Measurements from ENCODE around the gene TPO. TPM values are rescaled to one million over a fixed set of nuclear protein-coding genes. Genes with fewer than 3 reads are reported as not detected.

TPO gene
- total RNA-seq, 1 donor from 2014 or later, result not detected

- peaks cover 0 to 18% (median 9%) of the 10 kb centered on the region in 3 donors for H3K27me3 ChIP-seq (ENCODE audit: control insufficient read depth in 3 of 3, insufficient read depth in 3 of 3, low read length in 3 of 3)
- H3K9ac ChIP-seq (ENCODE audit: low read depth in 1 of 3, low read length in 3 of 3), result no peak overlapping the region
- H3K9me3 ChIP-seq (ENCODE audit: control insufficient read depth in 3 of 3, low read length in 3 of 3), result no peaks in the 10 kb centered on the region
- no peaks in the 10 kb centered on the region for H3K36me3 ChIP-seq (ENCODE audit: control insufficient read depth in 3 of 3, insufficient read depth in 3 of 3, low read length in 3 of 3)
- H3K27ac ChIP-seq (ENCODE audit: low read depth, low read length), result no peak overlapping the region
- H3K4me3 ChIP-seq (ENCODE audit: low read length in 3 of 3), result no peak overlapping the region
- no peaks in the 10 kb centered on the region for H3K4me1 ChIP-seq (ENCODE audit: control insufficient read depth in 3 of 3, insufficient read depth in 3 of 3, low read length in 3 of 3)
Observed at GRCh38 chr2:1496359-1496821, 83.1 kb downstream of the TPO start.

GRCh38 chr2:1497122-1497611 is 83.9 kb downstream of the TPO start:
- no peak overlapping the region for H3K9ac ChIP-seq (ENCODE audit: low read depth in 1 of 3, low read length in 3 of 3)
- H3K9me3 ChIP-seq (ENCODE audit: control insufficient read depth in 3 of 3, low read length in 3 of 3), result no peaks in the 10 kb centered on the region
- H3K4me1 ChIP-seq (ENCODE audit: control insufficient read depth in 3 of 3, insufficient read depth in 3 of 3, low read length in 3 of 3), result no peaks in the 10 kb centered on the region
- H3K27me3 ChIP-seq (ENCODE audit: control insufficient read depth in 3 of 3, insufficient read depth in 3 of 3, low read length in 3 of 3), result peaks cover 0 to 18% (median 9%) of the 10 kb centered on the region in 3 donors
- no peak overlapping the region for H3K4me3 ChIP-seq (ENCODE audit: low read length in 3 of 3)
- no peak overlapping the region for H3K27ac ChIP-seq (ENCODE audit: low read depth, low read length)
- H3K36me3 ChIP-seq (ENCODE audit: control insufficient read depth in 3 of 3, insufficient read depth in 3 of 3, low read length in 3 of 3), result no peaks in the 10 kb centered on the region

GRCh38 chr2:1498176-1498575 is 84.9 kb downstream of the TPO start:
- Histone ChIP-seq H3K36me3 (ENCODE audit: control insufficient read depth in 3 of 3, insufficient read depth in 3 of 3, low read length in 3 of 3) (no peaks in the 10 kb centered on the region), H3K4me1 (ENCODE audit: control insufficient read depth in 3 of 3, insufficient read depth in 3 of 3, low read length in 3 of 3) (no peaks in the 10 kb centered on the region), H3K9ac (ENCODE audit: low read depth in 1 of 3, low read length in 3 of 3) (no peak overlapping the region)

GRCh38 chr2:1499033-1499795 is 86.0 kb downstream of the TPO start:
- H3K27ac ChIP-seq (ENCODE audit: low read depth, low read length), result no peak overlapping the region
- H3K9me3 ChIP-seq (ENCODE audit: control insufficient read depth in 3 of 3, low read length in 3 of 3), result no peaks in the 10 kb centered on the region
- peaks cover 0 to 22% (median 13%) of the 10 kb centered on the region in 3 donors for H3K27me3 ChIP-seq (ENCODE audit: control insufficient read depth in 3 of 3, insufficient read depth in 3 of 3, low read length in 3 of 3)
- peaks cover 0 to 2% (median 0%) of the 10 kb centered on the region in 3 donors for H3K4me1 ChIP-seq (ENCODE audit: control insufficient read depth in 3 of 3, insufficient read depth in 3 of 3, low read length in 3 of 3)
- H3K9ac ChIP-seq (ENCODE audit: low read depth in 1 of 3, low read length in 3 of 3), result no peak overlapping the region
- no peaks in the 10 kb centered on the region for H3K36me3 ChIP-seq (ENCODE audit: control insufficient read depth in 3 of 3, insufficient read depth in 3 of 3, low read length in 3 of 3)
- H3K4me3 ChIP-seq (ENCODE audit: low read length in 3 of 3), result no peak overlapping the region

More at GRCh38 chr2:1498176-1498575, 84.9 kb downstream of the TPO start:
- Histone ChIP-seq H3K27me3 (ENCODE audit: control insufficient read depth in 3 of 3, insufficient read depth in 3 of 3, low read length in 3 of 3) (peaks cover 0 to 18% (median 9%) of the 10 kb centered on the region in 3 donors), H3K27ac (ENCODE audit: low read depth, low read length) (no peak overlapping the region), H3K9me3 (ENCODE audit: control insufficient read depth in 3 of 3, low read length in 3 of 3) (no peaks in the 10 kb centered on the region), H3K4me3 (ENCODE audit: low read length in 3 of 3) (no peak overlapping the region)

GRCh38 chr2:1501038-1501851 is 88.0 kb downstream of the TPO start:
- Histone ChIP-seq H3K27me3 (ENCODE audit: control insufficient read depth in 3 of 3, insufficient read depth in 3 of 3, low read length in 3 of 3) (peaks cover 0 to 23% (median 10%) of the 10 kb centered on the region in 3 donors), H3K9ac (ENCODE audit: low read depth in 1 of 3, low read length in 3 of 3) (no peak overlapping the region), H3K4me3 (ENCODE audit: low read length in 3 of 3) (no peak overlapping the region), H3K9me3 (ENCODE audit: control insufficient read depth in 3 of 3, low read length in 3 of 3) (no peaks in the 10 kb centered on the region), H3K4me1 (ENCODE audit: control insufficient read depth in 3 of 3, insufficient read depth in 3 of 3, low read length in 3 of 3) (peaks cover 0 to 2% (median 0%) of the 10 kb centered on the region in 3 donors), H3K27ac (ENCODE audit: low read depth, low read length) (no peak overlapping the region), H3K36me3 (ENCODE audit: control insufficient read depth in 3 of 3, insufficient read depth in 3 of 3, low read length in 3 of 3) (no peaks in the 10 kb centered on the region)

GRCh38 chr2:1501991-1502390 is 88.7 kb downstream of the TPO start:
- no peak overlapping the region for H3K27ac ChIP-seq (ENCODE audit: low read depth, low read length)
- peaks cover 0 to 2% (median 0%) of the 10 kb centered on the region in 3 donors for H3K4me1 ChIP-seq (ENCODE audit: control insufficient read depth in 3 of 3, insufficient read depth in 3 of 3, low read length in 3 of 3)
- no peaks in the 10 kb centered on the region for H3K36me3 ChIP-seq (ENCODE audit: control insufficient read depth in 3 of 3, insufficient read depth in 3 of 3, low read length in 3 of 3)
- H3K4me3 ChIP-seq (ENCODE audit: low read length in 3 of 3), result no peak overlapping the region
- no peaks in the 10 kb centered on the region for H3K9me3 ChIP-seq (ENCODE audit: control insufficient read depth in 3 of 3, low read length in 3 of 3)
- H3K27me3 ChIP-seq (ENCODE audit: control insufficient read depth in 3 of 3, insufficient read depth in 3 of 3, low read length in 3 of 3), result peaks cover 0 to 19% (median 10%) of the 10 kb centered on the region in 3 donors
- H3K9ac ChIP-seq (ENCODE audit: low read depth in 1 of 3, low read length in 3 of 3), result no peak overlapping the region

GRCh38 chr2:1502891-1503304 is 89.6 kb downstream of the TPO start:
- no peak overlapping the region for H3K27ac ChIP-seq (ENCODE audit: low read depth, low read length)
- H3K27me3 ChIP-seq (ENCODE audit: control insufficient read depth in 3 of 3, insufficient read depth in 3 of 3, low read length in 3 of 3), result peaks cover 0 to 19% (median 10%) of the 10 kb centered on the region in 3 donors
- H3K9ac ChIP-seq (ENCODE audit: low read depth in 1 of 3, low read length in 3 of 3), result no peak overlapping the region
- H3K4me3 ChIP-seq (ENCODE audit: low read length in 3 of 3), result no peak overlapping the region
- H3K4me1 ChIP-seq (ENCODE audit: control insufficient read depth in 3 of 3, insufficient read depth in 3 of 3, low read length in 3 of 3), result peaks cover 0 to 2% (median 0%) of the 10 kb centered on the region in 3 donors
- H3K36me3 ChIP-seq (ENCODE audit: control insufficient read depth in 3 of 3, insufficient read depth in 3 of 3, low read length in 3 of 3), result no peaks in the 10 kb centered on the region
- H3K9me3 ChIP-seq (ENCODE audit: control insufficient read depth in 3 of 3, low read length in 3 of 3), result no peaks in the 10 kb centered on the region

GRCh38 chr2:1503471-1504310 is 90.4 kb downstream of the TPO start:
- Histone ChIP-seq H3K4me3 (ENCODE audit: low read length in 3 of 3) (no peak overlapping the region), H3K4me1 (ENCODE audit: control insufficient read depth in 3 of 3, insufficient read depth in 3 of 3, low read length in 3 of 3) (peaks cover 0 to 2% (median 0%) of the 10 kb centered on the region in 3 donors), H3K9me3 (ENCODE audit: control insufficient read depth in 3 of 3, low read length in 3 of 3) (no peaks in the 10 kb centered on the region), H3K9ac (ENCODE audit: low read depth in 1 of 3, low read length in 3 of 3) (no peak overlapping the region), H3K27ac (ENCODE audit: low read depth, low read length) (no peak overlapping the region), H3K36me3 (ENCODE audit: control insufficient read depth in 3 of 3, insufficient read depth in 3 of 3, low read length in 3 of 3) (no peaks in the 10 kb centered on the region), H3K27me3 (ENCODE audit: control insufficient read depth in 3 of 3, insufficient read depth in 3 of 3, low read length in 3 of 3) (peaks cover 0 to 19% (median 10%) of the 10 kb centered on the region in 3 donors)

GRCh38 chr2:1504311-1504750 is 91.1 kb downstream of the TPO start:
- peaks cover 0 to 2% (median 0%) of the 10 kb centered on the region in 3 donors for H3K4me1 ChIP-seq (ENCODE audit: control insufficient read depth in 3 of 3, insufficient read depth in 3 of 3, low read length in 3 of 3)
- H3K9me3 ChIP-seq (ENCODE audit: control insufficient read depth in 3 of 3, low read length in 3 of 3), result no peaks in the 10 kb centered on the region
- H3K27ac ChIP-seq (ENCODE audit: low read depth, low read length), result no peak overlapping the region
- H3K36me3 ChIP-seq (ENCODE audit: control insufficient read depth in 3 of 3, insufficient read depth in 3 of 3, low read length in 3 of 3), result no peaks in the 10 kb centered on the region
- H3K27me3 ChIP-seq (ENCODE audit: control insufficient read depth in 3 of 3, insufficient read depth in 3 of 3, low read length in 3 of 3), result peaks cover 0 to 14% (median 7%) of the 10 kb centered on the region in 3 donors
- H3K9ac ChIP-seq (ENCODE audit: low read depth in 1 of 3, low read length in 3 of 3), result no peak overlapping the region
- H3K4me3 ChIP-seq (ENCODE audit: low read length in 3 of 3), result no peak overlapping the region

Data from skeletal muscle tissue (tissue), 4 donors.